Left forelimb (tissue), 1 donor: ENCODE data around the gene UTP20.
A peak's percentile ranks its signal among the peaks of the same experiment; 100 is the strongest.

Experiments used
- DNase-seq: peaks from one replicate; pipeline ENCODE4 v3.0.0-alpha.2; 2018; ENCODE audit warnings: low spot score

Gene UTP20

DNA sequence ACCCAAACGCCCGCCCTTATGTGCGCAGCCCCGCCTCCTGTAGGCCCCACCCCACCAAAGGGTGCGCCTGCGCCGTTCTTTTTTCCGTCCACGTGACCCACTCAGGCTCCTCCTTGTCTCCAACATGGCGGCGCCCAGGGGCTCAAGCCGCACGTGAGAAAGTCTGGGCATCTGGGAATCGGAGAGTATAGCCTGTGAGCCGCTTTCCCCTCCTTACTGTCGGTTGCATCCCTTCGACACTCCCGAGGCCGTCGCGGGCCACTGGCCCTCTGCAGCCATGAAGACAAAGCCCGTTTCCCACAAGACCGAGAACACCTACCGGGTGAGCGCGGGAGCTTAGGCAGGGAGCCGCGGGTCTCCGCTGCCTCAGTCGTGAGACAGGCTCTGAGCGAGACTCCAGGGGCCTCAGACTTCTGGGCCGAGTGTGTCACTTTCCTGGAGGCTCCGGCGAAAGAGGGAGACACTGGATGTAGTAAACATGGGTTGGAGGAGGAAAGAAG is at the start of gene UTP20:
Gene UTP20, plus strand, starts transcription at position 100 of the 500 bp plus-strand sequence. Its CDS starts 178 bp downstream, at position 278.
- peak; percentile 93 for DNase-seq

DNA sequence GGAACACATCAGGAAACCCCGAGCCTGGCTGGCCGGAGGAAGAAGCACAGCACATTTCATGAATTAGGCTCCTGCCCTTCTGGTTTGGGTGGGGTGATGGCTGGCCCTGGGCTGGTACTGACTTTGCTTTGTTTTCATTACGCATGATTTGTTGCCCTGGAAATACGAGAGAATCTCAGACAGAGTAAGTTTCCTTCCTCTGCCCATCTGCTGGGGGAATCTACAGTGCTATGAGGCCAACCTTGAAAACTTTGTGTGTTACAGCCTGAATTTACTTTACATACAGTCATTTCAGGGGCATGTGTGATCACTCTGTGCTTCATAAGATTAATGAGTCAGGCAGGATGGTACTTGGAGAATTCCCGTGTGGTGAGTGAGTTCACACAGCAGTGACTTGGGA is 49.4 kb upstream of the UTP20 start:
- DNase-seq, result no peak

DNA sequence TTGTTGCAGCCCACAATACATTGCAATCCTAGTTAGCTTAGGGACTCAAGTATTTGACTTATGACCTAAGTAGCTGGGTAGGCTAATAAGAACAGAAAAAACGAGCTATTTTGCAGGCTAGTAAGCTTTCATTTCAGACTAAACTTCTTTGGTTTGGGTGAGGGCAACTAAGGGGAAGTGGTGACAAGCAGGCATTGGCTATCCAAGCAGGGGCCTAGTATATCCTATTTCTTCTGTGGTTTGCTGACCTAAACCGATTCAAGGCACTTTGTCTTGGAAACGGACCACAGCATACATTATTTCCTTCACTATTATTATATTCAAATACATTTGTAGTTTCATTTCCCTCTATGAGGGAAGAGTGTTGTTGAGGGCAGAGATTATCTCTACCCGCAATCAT is 48.3 kb upstream of the UTP20 start:
- no peak for DNase-seq

DNA sequence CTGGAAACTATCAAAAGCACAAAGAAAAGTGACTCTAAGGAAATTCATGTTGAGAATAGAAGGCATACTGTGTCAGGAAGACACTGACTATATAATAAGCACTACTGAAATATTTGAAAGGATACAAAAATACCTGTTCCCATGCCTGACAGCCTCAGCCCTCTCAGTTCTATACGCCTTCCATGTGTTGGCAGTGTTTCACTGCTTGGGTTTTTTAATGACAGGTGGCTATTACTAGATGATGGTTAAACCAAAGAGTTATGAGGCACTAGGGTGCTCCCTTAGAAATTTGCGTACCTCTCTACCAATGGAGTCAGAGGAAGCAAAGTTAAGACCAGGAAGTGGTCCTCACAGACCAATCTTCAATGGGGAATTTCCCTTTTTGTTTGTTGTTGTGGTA is 44.2 kb upstream of the UTP20 start:
- no peak for DNase-seq

DNA sequence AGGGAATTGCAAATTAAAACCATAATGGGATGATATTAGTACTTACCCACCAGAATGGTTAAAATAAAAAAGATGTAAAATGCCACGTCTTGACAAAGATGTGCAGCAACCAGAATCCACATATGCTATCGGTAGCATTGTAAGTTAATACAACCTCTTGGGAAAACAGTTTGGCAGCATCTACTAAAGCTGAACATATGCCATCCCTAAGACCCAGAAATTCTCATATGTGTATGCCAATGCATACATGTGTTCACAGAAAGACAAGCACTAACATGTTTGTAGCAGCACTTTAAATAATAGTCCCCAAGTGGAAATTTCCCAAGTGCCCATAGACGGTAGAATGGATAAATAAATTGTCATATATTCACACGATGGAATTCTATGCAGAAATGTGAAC is 41.6 kb upstream of the UTP20 start:
- no peak for DNase-seq

DNA sequence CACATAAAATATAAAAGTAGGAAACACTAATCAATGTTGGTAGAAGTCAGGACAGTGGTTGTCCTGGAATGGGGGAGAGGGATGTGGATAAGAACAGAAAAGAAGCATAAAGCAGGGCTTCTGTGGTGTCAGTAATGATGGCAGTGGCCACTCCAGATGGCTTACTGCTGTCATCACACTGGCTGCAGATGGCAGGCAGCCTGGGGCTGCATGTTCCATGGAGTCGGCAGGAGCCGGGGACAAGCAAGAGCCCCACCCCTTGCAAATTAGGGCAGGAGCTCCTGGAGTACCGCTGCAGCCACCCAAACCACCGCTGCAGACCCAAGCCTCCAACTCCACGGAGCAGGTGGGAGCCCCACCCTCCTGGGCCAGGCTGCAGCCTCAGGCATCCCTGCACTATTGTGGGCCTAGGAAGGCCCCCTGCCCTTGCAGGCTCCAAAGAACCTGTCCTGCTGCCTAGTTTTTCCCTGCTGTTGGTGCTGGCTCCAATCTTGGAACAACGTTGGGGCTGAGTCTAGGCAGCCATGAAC is 41.0 kb upstream of the UTP20 start:
- DNase-seq, result no peak

DNA sequence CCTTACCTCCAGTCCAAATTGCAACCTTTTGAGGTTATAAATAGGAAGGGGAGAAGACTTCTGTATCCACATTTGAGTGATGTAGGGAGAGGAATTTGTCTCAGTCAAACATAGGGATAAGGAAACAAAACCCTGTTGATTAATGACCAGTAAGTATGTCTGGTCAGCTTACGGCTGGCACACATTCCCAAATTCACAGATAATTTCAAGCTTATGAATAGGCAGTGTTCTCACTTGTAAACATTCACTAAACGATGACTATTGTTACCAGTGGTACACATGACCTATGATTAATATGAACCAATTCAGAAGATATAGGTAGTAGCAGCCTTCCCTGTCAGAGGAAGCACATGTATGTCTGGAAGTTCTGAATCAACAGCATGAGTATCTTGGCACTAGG is 36.8 kb upstream of the UTP20 start:
- DNase-seq, result no peak

DNA sequence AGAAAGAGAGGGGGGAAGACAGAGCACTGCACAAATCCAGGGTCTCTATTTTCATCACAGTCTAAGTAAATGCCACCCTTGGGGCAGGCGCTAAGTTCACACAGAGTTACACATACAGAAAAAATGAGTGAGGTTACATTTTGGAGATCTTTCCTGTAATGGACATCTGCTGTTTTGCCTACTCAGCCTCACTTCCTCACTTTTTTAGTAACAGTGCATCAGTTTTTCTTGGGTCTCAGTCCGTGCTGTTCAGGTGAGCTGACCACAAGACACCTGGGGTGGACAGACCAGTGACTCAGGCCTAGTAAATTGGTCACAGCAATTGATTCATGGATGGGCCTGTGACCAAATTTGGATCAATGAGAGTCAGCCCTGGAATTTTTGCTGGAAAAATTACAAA is 36.3 kb upstream of the UTP20 start:
- DNase-seq, result no peak

DNA sequence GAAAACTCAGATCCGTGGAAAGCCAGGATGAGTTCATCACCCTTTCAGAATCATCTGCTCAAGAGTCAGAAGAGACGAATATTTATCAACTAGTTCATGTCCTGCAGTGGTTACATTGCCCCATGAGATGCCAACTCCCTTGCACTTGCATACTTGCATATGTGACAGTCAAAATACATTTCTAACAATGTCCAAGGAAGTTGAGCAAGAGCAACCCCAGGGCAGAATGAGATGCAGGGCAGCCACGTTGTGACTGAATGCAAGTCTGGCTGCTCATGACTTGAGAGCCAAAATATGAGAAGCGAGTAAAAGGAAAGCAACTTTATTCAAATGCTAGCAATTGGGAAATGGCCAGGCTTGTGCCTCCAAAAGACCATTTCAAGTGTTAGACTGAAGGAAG is 23.6 kb upstream of the UTP20 start:
- no peak for DNase-seq

DNA sequence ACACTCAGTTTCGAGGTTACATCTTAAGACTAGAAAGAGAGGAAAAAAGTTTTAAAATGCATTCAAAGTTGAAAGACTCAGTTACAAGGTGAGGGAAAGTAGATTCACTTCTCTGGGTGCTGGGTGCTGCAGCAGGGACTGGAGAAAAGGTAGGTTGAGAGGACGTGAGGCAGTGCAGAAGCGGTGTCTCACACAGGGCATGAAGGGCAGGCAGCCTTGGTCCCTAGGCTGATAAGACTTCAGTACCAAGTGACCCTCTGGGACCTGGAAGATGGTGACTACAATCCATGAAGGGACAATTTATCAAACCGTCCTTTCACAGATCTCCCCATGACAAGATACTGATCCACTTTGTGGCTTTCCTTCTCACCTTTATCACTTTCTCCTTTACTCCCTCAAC is 22.5 kb upstream of the UTP20 start:
- no peak for DNase-seq

DNA sequence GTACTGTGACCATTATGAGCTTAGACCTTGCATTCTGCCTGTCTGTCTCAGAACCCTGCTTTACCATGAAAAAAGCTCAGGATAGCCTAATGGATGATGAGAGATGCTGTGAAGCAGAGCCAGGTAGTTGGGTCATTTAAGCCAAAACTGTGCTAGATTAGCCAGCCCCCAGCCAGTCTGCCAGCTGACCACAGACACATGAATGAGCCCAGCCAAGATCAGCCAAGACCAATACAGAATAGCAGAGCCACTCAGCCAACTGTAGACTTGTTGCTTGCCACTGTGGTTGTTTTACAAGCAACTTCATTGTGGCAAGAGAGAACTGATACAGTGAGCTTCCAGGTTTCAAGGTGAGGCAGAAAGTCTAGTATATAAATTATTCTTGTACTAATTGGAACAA is 12.8 kb upstream of the UTP20 start:
- no peak for DNase-seq

DNA sequence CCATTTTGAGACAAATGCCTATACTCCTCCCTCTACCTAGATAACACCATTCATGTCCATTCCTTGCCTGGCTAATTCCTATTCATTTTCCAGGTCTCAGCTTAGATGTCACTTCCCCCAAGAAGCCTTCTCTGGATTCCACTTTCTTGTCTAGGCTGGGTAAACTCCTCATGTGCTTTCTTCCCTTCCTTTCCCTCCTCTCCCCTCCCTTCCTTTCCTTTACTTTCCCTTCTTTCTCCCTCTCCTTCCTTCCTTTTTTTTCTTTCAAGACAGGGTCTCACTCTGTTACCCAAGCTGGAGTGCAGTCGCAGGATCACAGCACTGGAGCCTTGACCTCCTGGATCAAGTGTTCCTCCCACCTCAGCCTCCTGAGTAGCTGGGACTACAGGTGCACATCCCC is 3.5 kb upstream of the UTP20 start:
- no peak for DNase-seq

DNA sequence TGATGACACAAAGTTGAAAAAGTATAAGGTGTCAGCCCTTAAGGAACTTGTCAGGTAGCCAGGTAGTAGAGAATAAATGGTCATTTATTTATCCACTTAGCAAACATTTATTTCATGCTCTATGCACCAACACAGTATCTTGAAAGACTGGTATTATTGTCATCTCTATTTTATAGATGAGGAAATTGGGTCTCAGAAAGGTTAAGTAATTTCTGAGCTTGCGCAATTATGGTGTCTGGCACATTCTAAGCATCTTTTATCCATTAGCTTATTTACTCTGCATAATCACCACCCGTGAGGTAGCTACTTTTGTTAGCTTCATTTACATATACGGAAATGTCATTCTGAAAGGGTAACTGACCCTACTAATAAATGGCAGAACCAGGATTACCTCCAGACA is 2.5 kb upstream of the UTP20 start:
- no peak for DNase-seq

DNA sequence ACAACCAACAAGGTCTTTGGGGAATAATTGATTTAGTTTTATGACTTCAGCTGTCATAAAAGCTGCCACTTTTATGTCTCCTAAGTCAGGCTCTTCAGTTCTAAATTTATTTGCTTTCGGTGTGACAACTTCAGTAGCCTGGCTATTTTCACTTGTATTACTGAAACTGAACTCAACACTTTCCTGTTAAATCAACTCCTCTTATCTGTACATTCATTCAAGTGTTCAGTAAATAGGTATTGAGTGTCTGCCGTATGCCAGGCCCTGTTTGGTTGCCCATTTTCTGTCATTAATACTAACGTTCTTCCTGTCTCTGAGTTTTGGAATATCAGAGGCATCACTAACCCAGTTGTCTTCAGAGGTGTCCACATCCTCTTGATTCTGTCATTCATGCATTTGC is 7.5 kb downstream of the UTP20 start:
- DNase-seq, result no peak

DNA sequence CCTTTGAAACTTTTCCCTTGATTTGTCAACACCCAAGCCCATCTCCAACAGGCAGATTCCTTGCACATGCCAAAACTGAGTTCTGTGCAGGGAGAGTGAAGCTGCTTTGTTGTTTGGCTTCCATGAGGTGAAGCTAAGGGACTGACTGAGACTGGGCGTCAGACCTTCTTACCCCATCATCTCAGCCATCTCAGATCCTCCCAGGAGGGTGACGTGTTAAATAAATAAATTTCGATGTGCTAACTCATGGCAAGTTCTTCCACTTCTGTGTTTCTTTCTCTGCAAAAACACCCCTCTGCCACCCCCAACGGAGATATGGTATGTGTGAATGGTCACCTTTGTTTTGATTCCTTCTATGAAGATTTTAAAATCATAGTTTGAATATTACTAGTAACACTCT is 17.8 kb downstream of the UTP20 start:
- DNase-seq, result no peak

DNA sequence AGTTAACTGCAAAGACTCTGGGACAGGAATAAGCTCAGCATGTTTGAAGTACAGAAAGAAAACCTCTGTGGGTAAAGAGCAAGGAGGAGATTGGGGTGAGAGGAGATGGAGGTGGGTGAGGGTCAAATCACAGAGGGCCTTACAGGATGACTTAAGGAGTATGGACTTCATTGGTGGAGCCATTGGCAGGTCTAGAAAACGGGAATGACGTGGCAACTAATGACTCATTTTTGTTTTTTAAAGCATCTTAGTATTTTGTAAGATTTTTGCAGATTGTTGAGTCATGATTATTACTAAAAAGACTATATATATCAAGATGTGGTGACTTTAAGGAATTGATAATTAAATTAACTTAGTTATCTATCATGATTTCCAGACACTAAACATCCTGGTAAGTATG is 18.5 kb downstream of the UTP20 start:
- no peak for DNase-seq

DNA sequence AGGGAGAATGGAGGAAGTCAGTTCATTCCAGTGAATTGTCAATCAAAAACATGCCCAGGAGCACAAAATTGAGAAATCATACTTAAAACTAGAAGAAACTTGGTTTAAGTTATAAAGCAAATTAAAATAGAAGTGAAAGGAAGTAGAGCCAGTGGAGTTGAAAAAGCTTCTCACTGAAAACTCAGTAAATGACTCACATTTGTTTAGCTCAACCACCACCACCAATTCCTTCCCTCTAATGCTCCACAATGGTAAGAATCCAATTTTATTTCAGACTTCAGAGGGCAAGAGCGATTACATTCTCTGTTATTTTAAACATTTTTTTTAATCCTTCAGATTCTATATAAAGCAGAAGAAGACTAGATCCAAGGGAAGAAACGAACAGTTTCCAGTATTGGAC is 19.4 kb downstream of the UTP20 start:
- DNase-seq, result no peak

DNA sequence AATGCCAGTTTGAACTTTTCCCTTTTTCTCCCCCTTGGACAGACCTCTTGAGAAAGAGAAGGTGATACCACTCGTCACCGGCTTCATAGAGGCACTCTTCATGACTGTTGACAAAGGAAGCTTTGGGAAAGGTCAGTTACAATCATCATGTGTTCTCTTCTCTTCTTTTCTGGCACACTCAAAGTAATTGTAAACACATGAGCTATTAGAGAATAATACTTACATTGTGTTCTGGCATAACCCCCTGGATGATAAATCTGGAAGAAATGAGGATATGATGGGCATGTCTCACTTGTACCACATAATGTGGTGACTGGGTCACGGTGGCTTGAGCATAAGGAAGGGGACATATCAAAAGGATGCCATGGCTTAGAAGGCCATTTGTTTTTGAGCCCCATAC is 20.0 kb downstream of the UTP20 start:
- no peak for DNase-seq

DNA sequence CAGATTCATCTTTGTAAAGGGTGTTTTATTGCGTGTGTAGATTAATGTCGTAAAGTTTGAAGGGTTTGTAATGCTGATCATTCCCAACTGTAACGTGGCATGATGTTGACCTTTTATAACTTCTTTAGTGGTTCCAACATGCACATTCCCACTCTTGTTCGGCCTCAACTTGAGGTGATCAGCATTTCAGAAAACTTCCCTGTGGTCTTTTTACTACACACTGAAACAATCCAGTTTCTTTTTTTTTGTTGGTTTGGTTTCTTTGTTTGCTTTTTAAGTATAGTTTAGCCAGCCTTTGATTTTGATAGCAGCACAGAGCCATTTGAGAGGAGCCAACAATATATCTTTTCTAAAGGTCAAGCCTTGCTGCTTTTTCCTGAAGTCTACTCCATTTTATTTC is 22.8 kb downstream of the UTP20 start:
- DNase-seq, result no peak

DNA sequence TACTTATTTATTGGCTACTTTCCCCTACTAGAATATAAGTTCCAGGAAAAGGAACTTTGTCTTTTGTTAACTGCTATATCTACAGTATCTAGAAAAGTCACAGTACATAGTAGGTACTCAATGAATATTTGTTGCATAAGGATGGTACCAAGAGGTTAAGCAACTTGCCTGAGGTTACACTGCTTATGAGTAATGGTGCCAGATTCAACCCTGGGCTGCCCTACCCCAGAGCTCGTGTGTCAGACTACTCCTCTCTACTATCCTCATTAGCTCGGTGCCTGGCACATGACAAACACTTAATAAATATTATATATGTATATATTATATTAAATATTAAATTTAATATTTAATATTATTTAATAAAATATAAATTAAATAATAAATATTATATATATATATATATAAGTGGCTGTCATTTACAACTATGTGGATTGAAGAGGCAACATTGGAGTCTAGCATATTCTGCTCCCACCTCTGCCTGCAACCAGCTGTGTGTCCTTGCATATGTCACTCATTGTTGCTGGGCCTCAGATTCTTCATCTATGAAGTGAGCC is 25.4 kb downstream of the UTP20 start:
- DNase-seq, result no peak

DNA sequence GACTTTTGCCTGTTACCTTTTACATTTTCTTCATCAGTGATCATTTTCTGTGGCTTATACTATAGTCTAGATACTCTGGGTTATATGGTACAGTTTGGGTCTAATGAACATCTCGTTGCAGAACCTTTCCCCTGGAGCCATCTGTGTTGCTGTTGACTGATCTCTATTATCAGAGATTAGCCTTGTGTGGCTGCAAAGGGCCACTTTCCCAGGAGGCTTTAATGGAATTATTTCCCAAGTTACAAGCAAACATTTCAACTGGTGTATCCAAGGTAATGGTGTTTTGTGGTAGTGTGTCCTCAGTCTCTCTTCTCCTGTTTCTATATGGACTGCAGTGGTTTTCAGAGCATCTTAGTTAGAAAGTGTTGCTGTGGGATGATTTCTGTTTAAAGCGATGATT is 25.9 kb downstream of the UTP20 start:
- DNase-seq, result no peak

DNA sequence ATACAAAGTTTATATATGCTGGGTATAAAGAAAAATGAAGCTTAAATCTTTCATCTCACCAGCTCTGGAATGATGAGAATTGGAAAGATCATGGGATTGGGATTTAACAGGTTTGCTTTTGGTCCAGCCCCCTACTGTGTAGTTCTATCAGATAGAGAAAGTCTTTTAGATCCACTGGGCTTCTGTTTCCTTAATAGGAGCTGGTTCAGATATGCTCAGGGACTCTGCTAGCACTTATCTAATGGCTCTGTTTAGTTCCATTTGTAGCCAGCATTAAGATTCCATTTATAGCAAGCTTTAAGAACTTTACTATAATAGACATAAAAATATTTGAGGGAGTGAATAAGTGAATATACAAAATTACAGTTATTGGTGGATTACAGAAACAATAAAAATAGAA is 42.6 kb downstream of the UTP20 start:
- DNase-seq, result no peak

DNA sequence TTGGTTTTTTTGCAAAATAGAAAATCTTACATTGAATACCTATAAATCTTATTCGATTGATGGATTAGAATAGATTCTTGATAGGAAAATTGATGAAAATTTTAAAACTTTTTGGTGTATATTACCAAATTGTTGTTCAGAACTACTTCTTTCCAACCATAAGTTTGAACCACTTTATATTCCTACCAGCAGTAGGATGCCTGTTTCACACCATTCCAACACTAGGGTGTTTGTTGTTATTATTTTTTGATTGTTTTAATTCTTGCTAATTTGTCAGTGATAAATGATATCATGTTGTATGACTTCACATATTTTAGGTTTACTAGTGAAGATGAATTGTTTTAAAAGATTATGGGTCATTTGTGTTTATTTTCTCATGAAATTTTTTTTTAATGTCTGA is 43.4 kb downstream of the UTP20 start:
- DNase-seq, result no peak

DNA sequence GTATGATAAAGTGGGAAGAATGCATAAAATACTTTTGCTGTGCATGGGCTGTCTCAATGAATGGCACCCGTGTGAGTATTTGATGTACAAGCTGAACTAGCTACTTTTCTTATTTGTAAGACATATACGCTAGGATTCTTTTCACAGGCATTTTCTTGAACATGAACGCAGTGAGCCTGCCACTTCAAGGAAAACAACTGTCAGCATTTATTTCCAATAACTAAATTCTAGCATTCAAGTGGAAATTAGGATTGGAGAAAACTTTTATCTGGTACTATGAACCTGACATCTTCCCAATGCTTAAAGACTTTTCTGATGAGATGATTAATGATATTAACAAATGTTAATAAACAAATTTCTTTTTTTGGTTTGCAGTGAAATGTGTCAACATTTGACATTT is 45.7 kb downstream of the UTP20 start:
- DNase-seq, result no peak

DNA sequence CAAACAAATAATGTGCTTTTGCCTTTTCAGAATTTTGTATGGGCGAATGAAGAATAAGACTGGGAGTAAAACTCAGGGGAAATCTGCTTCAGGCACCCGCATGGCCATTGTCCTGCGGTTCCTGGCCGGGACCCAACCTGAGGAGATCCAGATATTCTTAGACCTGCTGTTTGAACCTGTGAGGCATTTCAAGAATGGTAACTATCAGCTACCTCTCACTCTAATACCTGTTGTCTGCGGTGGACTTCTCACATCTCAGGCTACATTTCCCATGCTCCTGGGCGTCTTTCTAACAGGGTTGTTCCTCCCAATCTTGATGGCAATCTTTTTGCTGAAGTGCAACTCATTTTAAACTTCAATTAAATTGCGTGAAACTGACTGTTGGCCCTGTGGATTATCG is 47.1 kb downstream of the UTP20 start:
- DNase-seq, result no peak
